CD4-positive, CD25-positive, alpha-beta regulatory T cell (primary cell): ENCODE measurements around the gene MYO10. TPM values are rescaled to one million over a fixed set of nuclear protein-coding genes. Genes with fewer than 3 reads are reported as not detected.

Source experiments
- ATAC-seq, 2 donors: fragments of 150-1000 bp; cut with Tn5 transposase; one replicate each; pipeline ENCODE4 v1.10.0; 2021; ENCODE audit warnings: low read depth in 2 of 2, moderate number of reproducible peaks in 2 of 2, moderate library complexity in 1 of 2
- DNase-seq, 3 donors: peaks; one replicate each; pipeline versions ENCODE4 v3.0.0 to v3.0.0-alpha.2; 2012 to 2022; ENCODE audit warnings: mixed read lengths in 1 of 3
- H3K27ac ChIP-seq: one replicate; pipeline ENCODE4 v1.7.0; 2013; ENCODE audit warnings: mild to moderate bottlenecking, low read length; ENCODE audit not compliant: insufficient read depth, poor library complexity, severe bottlenecking
- H3K27me3 ChIP-seq: one replicate; pipeline ENCODE4 v1.7.0; 2013; ENCODE audit warnings: low read length; ENCODE audit not compliant: control insufficient read depth, insufficient read depth
- H3K36me3 ChIP-seq: one replicate; pipeline ENCODE4 v1.7.0; 2013; ENCODE audit warnings: mild to moderate bottlenecking, low read length, moderate library complexity; ENCODE audit not compliant: control insufficient read depth, insufficient read depth
- H3K4me1 ChIP-seq: 2 replicates; pipeline ENCODE4 v1.7.0; 2013; ENCODE audit warnings: mild to moderate bottlenecking, low read length; ENCODE audit not compliant: insufficient read depth, control insufficient read depth, poor library complexity, severe bottlenecking
- H3K4me3 ChIP-seq: one replicate; pipeline ENCODE4 v1.7.0; 2013; ENCODE audit warnings: low read depth, mild to moderate bottlenecking, low read length, moderate library complexity
- H3K9me3 ChIP-seq, 2 experiments: 1 replicate in 1 of 2; 2 replicates in 1 of 2; pipeline ENCODE4 v1.7.0; 2013; ENCODE audit warnings: low read length in 2 of 2, mild to moderate bottlenecking in 1 of 2, moderate library complexity in 1 of 2; ENCODE audit not compliant: control insufficient read depth in 2 of 2
- H3K27ac Mint-ChIP-seq, 3 donors: one replicate each; pipeline ENCODE4 v1.8.0; 2020 to 2022; ENCODE audit warnings: mild to moderate bottlenecking in 3 of 3, mixed read lengths in 3 of 3, moderate library complexity in 2 of 3
- H3K27me3 Mint-ChIP-seq: one replicate; pipeline ENCODE4 v1.8.0; 2022; ENCODE audit warnings: mild to moderate bottlenecking, mixed read lengths
- H3K36me3 Mint-ChIP-seq: one replicate; pipeline ENCODE4 v1.8.0; 2020; ENCODE audit warnings: mixed read lengths
- H3K4me1 Mint-ChIP-seq, 4 donors: one replicate each; pipeline ENCODE4 v1.8.0; 2020 to 2022; ENCODE audit warnings: mixed read lengths in 4 of 4, mild to moderate bottlenecking in 1 of 4
- H3K4me3 Mint-ChIP-seq, 4 donors: one replicate each; pipeline ENCODE4 v1.8.0; 2020 to 2022; ENCODE audit warnings: mild to moderate bottlenecking in 4 of 4, mixed read lengths in 4 of 4, moderate library complexity in 3 of 4
- H3K9me3 Mint-ChIP-seq, 7 donors: one replicate each; pipeline ENCODE4 v1.8.0; 2020 to 2022; ENCODE audit warnings: mixed read lengths in 7 of 7, mild to moderate bottlenecking in 3 of 7, moderate library complexity in 2 of 7
- polyA plus RNA-seq, 4 donors: library from polyadenylated mRNA; unstranded; fragments of 300-500 nt; fragmentation: Illumina TruSeq; gene quantifications; one replicate each; pipeline ENCODE4 v1.2.3, GENCODE V29; 2021
- total RNA-seq: library from RNA; stranded (reverse); gene quantifications from one replicate; pipeline ENCODE4 v1.2.3, GENCODE V29; 2022

MYO10 gene
- total and polyA plus RNA-seq, 5 donors from 2014 or later, result 0.01 to 0.05 (median 0.02) TPM; not detected in 1

DNA sequence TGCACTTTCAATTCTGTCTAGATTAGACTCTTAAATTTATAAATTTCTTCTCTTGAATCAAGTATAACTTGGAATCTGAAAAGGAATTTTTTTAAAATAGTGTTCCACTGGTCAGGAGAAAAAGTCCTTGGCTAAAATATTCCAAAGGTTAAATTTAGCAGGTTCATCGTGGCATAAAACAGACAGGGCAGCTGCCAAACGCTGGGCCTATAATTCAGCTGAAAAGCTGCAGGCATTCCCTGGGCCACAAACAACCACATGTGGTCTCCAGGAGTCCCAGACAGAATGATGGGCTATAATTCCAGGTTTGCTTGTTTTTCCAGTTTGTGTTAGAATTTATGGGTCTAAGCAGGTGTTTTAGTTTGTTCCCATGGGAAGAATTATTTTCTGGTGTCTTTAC lies 248.2 kb downstream of the MYO10 start:
- H3K27ac ChIP-seq, result no peak overlapping the region
- no peak for ATAC-seq
- peaks cover 6% of the 10 kb centered on the region for H3K27me3 Mint-ChIP-seq
- peaks cover 0 to 2% (median 0%) of the 10 kb centered on the region in 7 donors for H3K9me3 Mint-ChIP-seq
- no peaks in the 10 kb centered on the region for H3K36me3 Mint-ChIP-seq
- no peak overlapping the region for H3K4me3 Mint-ChIP-seq
- no peaks in the 10 kb centered on the region for H3K27me3 ChIP-seq
- H3K9me3 ChIP-seq, result no peaks in the 10 kb centered on the region
- no peaks in the 10 kb centered on the region for H3K4me1 ChIP-seq
- no peak overlapping the region for H3K4me3 ChIP-seq
- H3K4me1 Mint-ChIP-seq, result no peaks in the 10 kb centered on the region
- H3K36me3 ChIP-seq, result no peaks in the 10 kb centered on the region
- no peak for DNase-seq
- no peak overlapping the region for H3K27ac Mint-ChIP-seq

DNA sequence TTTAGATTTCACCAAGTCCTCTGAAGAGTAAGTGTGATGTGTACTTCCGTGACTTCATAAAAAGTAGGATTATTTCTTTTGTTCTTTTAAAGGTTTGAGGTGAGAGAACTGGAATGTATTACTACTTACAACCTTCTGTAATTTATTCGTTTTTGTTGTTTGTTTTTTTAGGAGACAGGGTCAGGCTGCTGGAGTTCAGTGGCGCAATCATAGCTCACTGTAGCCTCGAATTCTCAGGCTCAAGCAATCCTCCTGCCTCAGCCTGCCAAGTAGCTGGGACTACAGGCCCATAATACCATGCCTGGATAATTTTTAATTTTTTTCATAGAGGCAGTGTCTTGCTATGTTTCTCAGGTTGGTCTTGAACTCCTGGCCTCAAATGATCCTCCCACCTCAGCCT lies 251.0 kb downstream of the MYO10 start:
- ATAC-seq (no peak), DNase-seq (no peak)
- H3K27ac Mint-ChIP-seq, result no peak overlapping the region
- Histone ChIP-seq H3K27me3 (no peaks in the 10 kb centered on the region), H3K36me3 (no peaks in the 10 kb centered on the region), H3K4me1 (no peaks in the 10 kb centered on the region), H3K9me3 (no peaks in the 10 kb centered on the region), H3K4me3 (no peak overlapping the region), H3K27ac (no peak overlapping the region)
- no peak overlapping the region for H3K4me3 Mint-ChIP-seq
- H3K4me1 Mint-ChIP-seq, result no peaks in the 10 kb centered on the region
- H3K36me3 Mint-ChIP-seq, result no peaks in the 10 kb centered on the region
- no peaks in the 10 kb centered on the region for H3K9me3 Mint-ChIP-seq
- no peaks in the 10 kb centered on the region for H3K27me3 Mint-ChIP-seq

DNA sequence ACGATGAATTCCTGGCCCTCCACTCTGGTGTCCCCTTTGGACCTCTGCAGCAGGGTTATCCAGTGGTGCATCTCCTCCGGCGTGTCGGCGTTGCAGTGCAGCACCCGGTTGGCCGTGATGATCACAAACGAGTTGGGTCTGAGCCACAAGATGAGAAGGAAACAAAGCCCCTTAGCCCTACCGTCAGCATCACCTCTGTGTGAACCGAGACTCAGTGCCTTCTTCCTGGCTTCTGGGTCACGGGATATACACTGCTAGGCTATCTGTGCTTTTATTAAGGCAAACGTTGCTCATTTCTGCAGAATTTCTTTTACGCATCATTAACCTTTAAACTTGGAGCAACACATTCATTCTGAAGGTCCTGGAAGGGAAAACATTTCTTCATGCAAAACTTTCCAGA lies 254.2 kb downstream of the MYO10 start:
- ATAC-seq, result no peak
- H3K4me1 ChIP-seq, result no peaks in the 10 kb centered on the region
- Mint-ChIP-seq H3K36me3 (no peaks in the 10 kb centered on the region), H3K9me3 (no peaks in the 10 kb centered on the region), H3K27me3 (peaks cover 1% of the 10 kb centered on the region), H3K27ac (no peak overlapping the region), H3K4me1 (no peaks in the 10 kb centered on the region), H3K4me3 (no peak overlapping the region)
- H3K9me3 ChIP-seq, result no peaks in the 10 kb centered on the region
- no peak for DNase-seq
- H3K27ac ChIP-seq, result no peak overlapping the region
- H3K27me3 ChIP-seq, result no peaks in the 10 kb centered on the region
- no peaks in the 10 kb centered on the region for H3K36me3 ChIP-seq
- no peak overlapping the region for H3K4me3 ChIP-seq

DNA sequence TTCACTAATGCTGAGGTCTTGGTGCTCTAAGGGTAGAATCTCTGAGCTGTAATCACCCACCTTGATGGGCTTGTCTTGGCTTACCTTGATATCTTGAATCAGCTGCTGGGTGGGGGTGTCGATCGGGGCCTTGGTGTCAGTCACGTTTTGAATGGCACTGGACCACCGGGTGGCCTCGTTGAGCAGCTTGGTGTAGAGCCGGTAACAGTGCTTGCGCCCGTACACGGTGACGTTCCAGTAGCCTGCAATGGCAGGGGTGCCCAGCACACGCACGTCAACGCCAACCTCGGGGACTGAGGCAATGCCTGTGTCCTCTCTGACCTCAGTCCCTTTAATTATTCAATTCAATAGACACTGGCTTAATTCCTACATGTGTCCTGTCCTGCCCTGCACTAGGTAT lies 256.2 kb downstream of the MYO10 start:
- Mint-ChIP-seq H3K4me3 (no peak overlapping the region), H3K4me1 (no peaks in the 10 kb centered on the region), H3K27me3 (peaks cover 8% of the 10 kb centered on the region), H3K36me3 (no peaks in the 10 kb centered on the region), H3K27ac (no peak overlapping the region), H3K9me3 (no peaks in the 10 kb centered on the region)
- DNase-seq, result no peak
- no peak for ATAC-seq
- no peaks in the 10 kb centered on the region for H3K4me1 ChIP-seq
- no peaks in the 10 kb centered on the region for H3K27me3 ChIP-seq
- H3K9me3 ChIP-seq, result no peaks in the 10 kb centered on the region
- no peak overlapping the region for H3K27ac ChIP-seq
- no peaks in the 10 kb centered on the region for H3K36me3 ChIP-seq
- H3K4me3 ChIP-seq, result no peak overlapping the region

DNA sequence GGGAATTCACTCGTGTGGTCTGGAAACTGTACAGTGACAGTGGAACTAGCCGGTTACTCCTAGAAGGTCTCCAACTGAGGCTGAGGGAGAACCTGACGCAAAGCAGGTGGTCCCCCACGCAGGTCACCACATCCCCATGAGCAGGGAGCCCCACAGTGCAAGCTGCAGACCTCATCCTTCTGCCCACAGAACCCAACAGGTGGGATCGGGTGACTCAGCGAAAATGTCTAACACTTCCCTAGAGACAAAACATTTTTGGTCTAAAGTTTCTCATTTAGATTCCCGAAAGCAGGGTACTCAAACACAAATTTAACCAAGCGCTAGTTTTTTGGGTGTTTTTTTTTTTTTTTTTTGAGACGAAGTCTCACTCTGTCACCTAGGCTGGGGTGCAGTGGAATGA lies 256.9 kb downstream of the MYO10 start:
- ATAC-seq (no peak), DNase-seq (no peak)
- Histone ChIP-seq H3K4me3 (no peak overlapping the region), H3K9me3 (no peaks in the 10 kb centered on the region), H3K27ac (no peak overlapping the region), H3K27me3 (no peaks in the 10 kb centered on the region), H3K4me1 (no peaks in the 10 kb centered on the region), H3K36me3 (no peaks in the 10 kb centered on the region)
- Mint-ChIP-seq H3K4me3 (no peak overlapping the region), H3K9me3 (no peaks in the 10 kb centered on the region), H3K27ac (no peak overlapping the region), H3K4me1 (no peaks in the 10 kb centered on the region), H3K27me3 (peaks cover 8% of the 10 kb centered on the region), H3K36me3 (no peaks in the 10 kb centered on the region)

DNA sequence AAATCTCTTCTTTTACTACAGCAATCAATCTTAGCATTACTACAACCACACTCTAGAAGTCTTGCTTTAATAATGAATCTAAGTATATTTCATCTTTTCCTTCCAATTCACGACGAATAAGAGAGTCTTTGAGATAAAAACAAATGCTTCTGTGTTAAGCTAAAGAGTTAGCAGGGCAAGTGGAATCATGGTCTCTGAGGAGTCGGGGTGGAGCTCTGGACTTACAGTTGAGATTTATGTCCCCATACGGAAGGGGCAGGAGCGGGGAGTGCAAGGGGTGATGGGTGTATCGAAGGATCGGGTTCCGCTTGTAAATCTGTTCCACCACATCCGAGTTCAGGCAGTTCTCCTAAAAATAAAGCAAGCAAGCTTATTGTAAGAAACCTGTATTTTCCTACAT lies 260.3 kb downstream of the MYO10 start:
- H3K27ac Mint-ChIP-seq, result no peak overlapping the region

DNA sequence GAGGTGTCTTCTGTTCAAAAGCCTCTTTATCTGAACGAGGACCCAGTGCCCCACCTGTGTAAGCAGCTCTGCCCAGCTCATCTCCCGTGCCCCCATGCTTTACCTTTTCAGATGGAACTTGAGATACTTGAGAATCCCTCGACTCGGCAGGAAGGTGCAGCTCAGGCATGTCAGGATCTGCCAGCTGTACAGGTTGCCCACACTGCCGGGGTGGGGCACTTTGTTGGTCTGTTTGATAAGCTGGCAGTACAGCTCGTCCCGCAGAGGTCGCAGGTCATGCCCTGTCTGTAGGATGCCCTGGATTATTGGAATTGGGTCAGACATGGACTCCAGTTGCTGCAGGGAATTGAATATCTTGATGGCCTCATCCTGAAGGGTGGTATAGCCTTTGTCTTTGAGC lies 261.3 kb downstream of the MYO10 start:
- H3K27ac Mint-ChIP-seq, result no peak overlapping the region
- Histone ChIP-seq H3K36me3 (no peaks in the 10 kb centered on the region), H3K27me3 (no peaks in the 10 kb centered on the region), H3K27ac (no peak overlapping the region), H3K4me1 (peaks cover 6% of the 10 kb centered on the region), H3K4me3 (no peak overlapping the region), H3K9me3 (no peaks in the 10 kb centered on the region)
- DNase-seq, result no peak
- no peaks in the 10 kb centered on the region for H3K9me3 Mint-ChIP-seq
- peaks cover 0 to 16% (median 3%) of the 10 kb centered on the region in 4 donors for H3K4me1 Mint-ChIP-seq
- peaks cover 12% of the 10 kb centered on the region for H3K27me3 Mint-ChIP-seq
- H3K36me3 Mint-ChIP-seq, result no peaks in the 10 kb centered on the region
- ATAC-seq, result no peak
- H3K4me3 Mint-ChIP-seq, result no peak overlapping the region

More for the DNA sequence above, 260.3 kb downstream of the MYO10 start:
- H3K4me3 Mint-ChIP-seq, result no peak overlapping the region
- H3K27me3 ChIP-seq, result no peaks in the 10 kb centered on the region
- no peak overlapping the region for H3K27ac ChIP-seq
- no peaks in the 10 kb centered on the region for H3K9me3 Mint-ChIP-seq
- peaks cover 8% of the 10 kb centered on the region for H3K27me3 Mint-ChIP-seq
- peaks cover 0 to 16% (median 3%) of the 10 kb centered on the region in 4 donors for H3K4me1 Mint-ChIP-seq
- H3K36me3 ChIP-seq, result no peaks in the 10 kb centered on the region
- H3K4me3 ChIP-seq, result no peak overlapping the region
- H3K36me3 Mint-ChIP-seq, result no peaks in the 10 kb centered on the region
- H3K4me1 ChIP-seq, result peaks cover 6% of the 10 kb centered on the region
- DNase-seq (no peak), ATAC-seq (no peak)
- no peaks in the 10 kb centered on the region for H3K9me3 ChIP-seq

DNA sequence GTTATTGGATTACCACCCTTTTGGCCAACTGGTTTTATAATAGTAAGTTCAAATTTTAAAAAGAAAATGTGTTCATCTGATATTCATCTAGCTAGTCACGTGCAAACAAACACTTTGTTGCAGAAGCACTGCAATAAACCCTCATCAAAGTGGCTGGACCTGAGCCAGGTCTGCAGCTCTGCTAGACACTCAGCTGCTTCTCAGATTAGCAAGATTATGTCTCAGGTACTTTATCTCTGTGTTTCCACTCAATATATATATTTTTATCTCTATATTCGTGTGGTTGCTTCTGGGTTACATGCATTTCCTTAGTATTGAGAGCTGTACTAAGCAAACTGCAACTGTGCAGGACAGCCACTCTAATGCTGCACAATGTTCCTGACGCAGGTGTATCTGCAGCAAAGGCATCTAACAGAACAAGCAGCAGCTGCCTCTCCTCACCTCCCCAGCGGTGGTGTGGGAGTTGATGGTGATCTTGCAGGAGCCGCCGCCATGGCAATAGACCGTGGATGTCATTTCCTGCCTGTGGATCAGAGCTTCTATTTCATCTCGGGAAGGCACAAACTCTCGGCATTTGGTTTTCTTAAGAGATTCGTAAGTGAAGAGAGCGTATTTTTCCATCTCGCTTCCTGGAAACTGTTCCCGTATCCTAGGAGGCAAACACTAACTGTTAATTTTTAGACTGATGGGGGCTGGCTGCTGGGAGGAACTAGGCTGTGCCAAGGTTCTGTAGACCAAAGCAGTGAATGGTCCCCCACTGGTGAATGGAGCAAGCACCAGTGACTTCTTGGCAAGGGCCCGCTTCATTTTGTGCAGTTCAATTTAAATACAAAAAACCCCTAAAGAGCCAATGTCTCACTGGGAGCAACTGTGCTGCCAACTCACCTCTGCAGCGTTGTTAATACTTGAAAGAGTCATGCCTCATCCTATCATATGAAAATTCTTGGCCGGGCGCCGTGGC lies 262.6 kb downstream of the MYO10 start:
- Mint-ChIP-seq H3K36me3 (no peaks in the 10 kb centered on the region), H3K27ac (peak overlapping the region in 2 of 3 donors; percentile 58 to 89), H3K4me3 (peak overlapping the region in 3 of 4 donors; percentile 43 to 85 (median 57)), H3K9me3 (no peaks in the 10 kb centered on the region), H3K4me1 (peaks cover 0 to 16% (median 3%) of the 10 kb centered on the region in 4 donors), H3K27me3 (peaks cover 12% of the 10 kb centered on the region)
- Histone ChIP-seq H3K9me3 (no peaks in the 10 kb centered on the region), H3K36me3 (no peaks in the 10 kb centered on the region), H3K4me1 (peaks cover 6% of the 10 kb centered on the region), H3K27ac (no peak overlapping the region), H3K4me3 (no peak overlapping the region), H3K27me3 (no peaks in the 10 kb centered on the region)
- ATAC-seq, result peak; percentile 34 to 50
- DNase-seq, result peak; percentile 4 to 51 (median 19)
